Colon (tissue), 2 donors: ENCODE measurements around the gene TBCCD1.
"Not testable (repeated sequence)": the region's sequence is repeated elsewhere in the genome, so short reads cannot be mapped to it uniquely, and the experiment has no call there.

Source experiments
- FAIRE-seq: peaks from 2 replicates; lab custom pipeline; 2012; peaks lifted over from hg19 to GRCh38; lab: Jason Lieb, UNC
- donor health status: control.
- donor health status: control.

TBCCD1 gene

DNA sequence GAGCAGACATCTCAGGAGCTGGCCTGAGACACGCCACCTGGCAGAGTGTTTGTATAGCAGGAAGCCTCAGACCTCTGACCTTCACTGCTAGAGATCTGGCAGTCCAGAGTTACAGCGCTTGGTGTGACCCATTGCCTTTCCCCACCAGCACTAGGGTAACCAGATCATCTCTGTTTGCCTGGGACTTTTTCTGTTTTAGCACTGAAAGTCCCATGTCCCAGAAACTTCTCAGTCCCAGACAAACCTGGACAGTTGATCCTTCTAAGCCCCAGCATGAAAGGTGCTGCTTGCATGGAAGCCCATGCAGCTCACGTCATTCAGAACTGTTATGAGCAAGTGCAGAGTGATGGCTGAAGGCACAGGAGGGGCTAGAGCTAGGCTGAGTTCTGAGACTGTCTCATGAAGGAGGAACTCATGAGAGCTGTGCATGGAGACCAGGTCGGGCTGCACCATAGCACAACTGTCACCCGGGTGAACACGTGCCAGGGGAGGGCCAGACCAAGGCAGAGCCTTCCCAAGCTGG, 27.5 kb upstream of the TBCCD1 start:
- no peak for FAIRE-seq

DNA sequence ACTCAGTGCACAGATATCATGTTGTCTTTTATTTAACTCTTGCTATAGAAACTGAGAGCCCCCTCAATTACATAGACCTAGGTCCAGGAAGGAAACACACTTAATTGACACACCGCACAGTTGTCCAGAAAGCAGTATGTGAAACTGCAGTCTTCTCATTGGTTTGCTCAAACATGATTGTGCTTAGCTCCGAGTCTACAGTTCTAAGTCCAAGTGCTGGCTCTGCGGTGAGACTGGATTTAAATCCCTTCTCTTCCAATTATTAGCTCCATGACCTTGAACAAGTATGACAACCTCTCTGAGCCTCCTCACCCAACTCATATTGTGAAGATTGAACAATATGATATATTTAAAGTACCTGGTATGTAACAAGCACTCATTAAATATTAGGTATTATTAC, 26.7 kb upstream of the TBCCD1 start:
- FAIRE-seq = no peak

DNA sequence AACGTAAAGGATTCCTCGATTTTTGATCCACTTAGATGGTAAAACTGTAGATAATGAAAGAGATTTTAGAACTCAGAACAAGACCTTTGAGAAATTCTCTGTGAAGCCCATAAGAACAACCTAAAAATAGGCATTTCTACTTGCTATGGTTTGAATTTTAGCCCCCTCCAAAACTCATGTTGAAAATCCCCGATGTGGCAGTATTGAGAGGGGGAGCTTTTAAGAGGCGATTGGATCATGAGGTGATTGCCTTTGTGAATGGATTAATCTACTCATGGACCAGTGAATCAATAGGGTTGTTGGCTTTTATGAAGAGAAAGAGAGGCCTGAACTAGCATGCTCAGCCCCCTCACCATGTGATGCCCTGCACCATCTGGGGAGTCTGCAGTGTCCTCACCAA, 25.5 kb upstream of the TBCCD1 start:
- FAIRE-seq = no peak

DNA sequence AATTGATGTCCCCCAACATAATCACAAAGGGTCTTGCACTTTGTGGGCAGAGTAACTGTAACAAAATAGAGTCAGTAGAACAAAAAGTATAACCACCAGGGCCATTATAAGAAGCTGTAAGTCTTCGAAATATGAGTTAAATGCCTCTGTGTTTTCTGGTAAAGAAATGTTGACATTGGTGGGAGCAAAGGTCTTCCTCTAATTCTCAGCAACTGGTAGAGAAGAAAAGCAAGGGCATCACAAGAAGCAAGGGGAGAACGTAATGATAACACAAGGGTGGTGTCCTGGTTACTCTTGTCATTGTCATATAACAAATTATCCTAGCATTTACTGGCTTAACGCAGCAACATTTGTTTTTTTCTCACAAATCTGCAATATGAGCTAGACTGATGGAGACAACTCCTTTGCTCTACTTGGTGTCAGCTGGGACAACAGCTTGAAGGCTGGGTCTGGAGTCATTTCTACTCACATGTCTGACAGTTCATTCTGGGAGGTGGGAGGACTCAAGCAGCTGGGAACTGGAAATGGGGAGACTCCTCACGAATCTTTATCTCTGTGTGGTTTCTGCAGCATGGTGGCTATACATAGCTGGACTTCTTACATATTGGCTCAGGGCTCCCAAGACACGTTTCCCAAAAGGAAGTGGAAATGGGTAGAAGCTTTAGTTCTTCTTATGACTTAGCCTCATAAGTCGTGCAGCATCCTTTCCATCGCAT, 23.6 kb upstream of the TBCCD1 start:
- FAIRE-seq = no peak

DNA sequence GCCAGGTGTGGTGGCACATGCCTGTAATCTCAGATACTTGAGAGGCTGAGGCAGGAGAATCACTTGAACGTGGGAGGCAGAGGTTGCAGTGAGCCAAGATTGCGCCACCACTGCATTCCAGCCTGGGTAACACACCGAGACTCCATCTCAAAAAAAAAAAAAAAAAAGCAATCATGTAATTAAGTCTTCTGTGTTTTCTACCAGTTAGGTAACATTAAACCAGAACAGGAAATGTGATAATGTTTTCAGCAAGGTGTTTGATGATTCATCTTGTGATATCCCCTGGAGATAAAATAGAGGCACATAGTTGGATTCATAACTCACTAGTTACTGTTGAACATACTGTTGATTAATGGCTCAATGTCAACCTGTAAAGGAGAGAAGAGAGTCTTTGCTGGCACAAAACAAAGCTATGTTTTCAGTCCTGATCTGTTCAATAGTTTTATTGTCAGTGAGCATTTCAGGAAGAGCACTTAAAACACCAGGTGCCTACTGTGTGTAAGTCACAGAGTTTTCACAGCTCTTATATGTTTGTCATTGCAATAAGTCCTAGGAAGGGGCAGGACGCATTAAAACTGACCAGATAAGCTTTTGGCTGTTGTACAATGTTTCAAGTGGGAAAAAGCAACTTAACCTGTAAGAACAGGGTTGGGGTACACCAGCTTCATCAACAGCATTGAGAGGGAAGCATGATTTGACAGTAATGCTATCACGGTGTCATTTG, 22.9 kb upstream of the TBCCD1 start:
- FAIRE-seq = no peak

DNA sequence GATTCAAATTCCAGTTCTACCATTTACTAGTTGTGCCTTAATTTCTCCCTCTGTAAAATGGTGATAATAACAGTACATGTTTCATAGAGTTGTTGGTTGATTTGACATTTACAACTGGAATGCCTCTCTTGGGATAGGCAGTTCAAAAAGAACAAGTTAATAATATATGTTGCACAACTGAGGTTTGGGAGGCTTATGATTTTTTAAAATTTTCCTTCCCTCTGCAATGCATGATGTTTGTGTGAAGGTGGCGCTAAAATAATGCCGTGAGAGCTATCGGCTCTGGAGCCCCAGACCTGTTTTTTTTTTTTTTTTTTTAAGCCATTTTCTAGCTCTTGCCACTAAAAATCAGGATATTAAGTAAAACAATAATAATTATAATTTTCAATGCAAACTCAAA, 22.0 kb upstream of the TBCCD1 start:
- no peak for FAIRE-seq

DNA sequence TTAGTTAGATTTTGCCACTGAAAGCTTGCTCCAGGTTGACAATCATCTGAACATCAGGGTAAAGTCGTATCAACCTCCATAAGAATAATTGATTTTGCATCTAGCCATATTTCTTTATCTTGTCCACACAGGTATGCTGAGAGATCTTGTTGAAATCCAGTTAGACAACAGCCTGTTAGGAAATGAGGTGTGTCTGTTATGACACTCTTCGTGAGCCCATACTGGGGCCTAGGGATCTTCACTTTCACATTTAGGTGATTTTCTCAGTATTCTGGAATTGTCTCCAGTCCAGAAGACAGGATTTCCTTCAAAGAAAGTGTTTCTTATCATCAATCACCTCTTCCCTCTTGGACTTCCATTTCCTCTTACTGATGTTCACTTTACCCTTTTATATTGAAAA, 21.5 kb upstream of the TBCCD1 start:
- no peak for FAIRE-seq

DNA sequence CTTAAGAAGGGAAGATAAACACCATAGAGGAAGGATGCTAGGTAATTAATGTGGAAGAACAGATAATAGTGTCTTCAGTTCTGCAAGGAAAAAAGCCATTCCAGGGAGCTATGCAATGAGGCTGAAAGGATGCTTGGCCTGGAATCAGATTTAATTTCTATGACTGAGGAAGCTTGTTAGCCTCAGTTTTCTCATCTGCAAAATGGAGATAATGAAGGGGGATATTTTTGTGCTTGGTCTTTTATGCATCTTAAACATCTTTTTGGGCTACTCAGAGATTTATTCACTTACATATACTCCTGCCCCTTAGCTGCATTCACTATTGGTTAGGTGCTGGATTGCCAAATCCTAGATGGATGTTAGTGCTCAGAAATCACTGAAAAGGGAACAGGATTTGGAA, 20.0 kb upstream of the TBCCD1 start:
- FAIRE-seq = no peak

DNA sequence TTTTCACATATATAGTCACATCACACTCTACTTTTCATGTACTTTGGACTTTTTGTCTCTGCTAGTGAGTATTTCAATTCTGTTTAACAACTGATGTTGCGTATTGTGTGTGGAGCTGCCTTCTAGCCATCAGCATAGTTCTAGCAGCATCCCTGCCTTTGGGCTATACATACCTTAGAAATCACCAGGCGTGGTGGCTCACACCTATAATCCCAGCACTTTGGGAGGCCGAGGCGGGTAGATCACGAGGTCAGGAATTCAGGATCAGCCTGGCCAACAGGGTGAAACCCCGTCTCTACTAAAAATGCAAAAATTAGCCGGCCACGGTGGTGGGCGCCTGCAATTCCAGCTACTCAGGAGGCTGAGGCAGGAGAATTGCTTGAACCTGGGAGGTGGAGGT, 19.1 kb upstream of the TBCCD1 start:
- FAIRE-seq = not testable (repeated sequence)

DNA sequence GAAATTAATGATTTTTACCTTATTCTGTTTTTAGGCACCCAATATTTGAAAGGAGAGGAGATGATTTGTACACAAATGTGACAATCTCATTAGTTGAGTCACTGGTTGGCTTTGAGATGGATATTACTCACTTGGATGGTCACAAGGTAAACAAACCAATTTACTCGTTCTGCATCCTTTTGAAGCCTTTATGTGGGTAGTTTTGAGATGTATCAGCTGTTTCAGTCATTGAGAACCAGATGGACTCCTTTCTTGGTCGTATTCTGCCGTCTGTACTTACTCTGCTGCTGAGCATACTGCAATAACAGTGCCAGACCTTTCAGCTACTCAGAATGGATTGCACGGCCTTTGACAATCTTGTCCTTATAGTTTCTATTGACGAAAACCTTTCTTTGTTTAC, 16.7 kb upstream of the TBCCD1 start:
- no peak for FAIRE-seq

DNA sequence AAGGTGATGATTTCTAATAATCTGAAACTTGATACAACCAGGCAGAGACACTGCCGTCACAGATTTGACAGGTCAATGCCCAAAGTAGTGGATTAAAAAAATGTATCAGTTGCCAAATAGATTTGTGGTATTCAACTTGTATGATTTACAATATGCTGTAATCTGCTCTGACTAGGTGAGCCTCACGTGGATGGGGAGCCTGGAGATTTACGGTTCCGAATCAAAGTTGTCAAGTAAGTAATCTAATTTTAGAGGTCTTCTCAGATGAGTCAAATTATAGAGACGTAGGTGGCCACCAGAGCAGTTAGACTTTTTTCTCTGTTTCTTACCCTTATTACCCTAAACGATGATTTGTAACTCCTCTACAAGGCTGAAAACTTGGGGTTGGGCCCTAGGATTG, 15.4 kb upstream of the TBCCD1 start:
- FAIRE-seq = no peak

DNA sequence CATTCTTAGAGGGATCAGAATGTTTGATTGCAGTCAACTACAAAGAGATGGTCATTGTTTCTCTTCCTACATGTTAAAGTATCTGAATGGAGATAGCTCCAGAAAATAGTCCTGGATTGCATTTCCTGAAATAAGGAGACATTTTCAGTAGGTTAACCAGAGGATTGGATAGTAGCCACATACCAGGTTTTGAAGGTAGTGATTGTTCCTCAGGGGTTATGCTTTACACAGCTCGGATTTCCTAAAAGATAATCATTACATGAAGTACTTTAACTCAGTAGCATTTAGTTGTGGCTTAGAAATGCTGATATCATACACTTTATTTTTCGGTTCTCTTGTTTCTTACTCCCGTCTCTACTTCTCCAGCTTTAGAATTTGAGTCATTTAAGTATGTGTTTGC, 13.6 kb upstream of the TBCCD1 start:
- FAIRE-seq = no peak

DNA sequence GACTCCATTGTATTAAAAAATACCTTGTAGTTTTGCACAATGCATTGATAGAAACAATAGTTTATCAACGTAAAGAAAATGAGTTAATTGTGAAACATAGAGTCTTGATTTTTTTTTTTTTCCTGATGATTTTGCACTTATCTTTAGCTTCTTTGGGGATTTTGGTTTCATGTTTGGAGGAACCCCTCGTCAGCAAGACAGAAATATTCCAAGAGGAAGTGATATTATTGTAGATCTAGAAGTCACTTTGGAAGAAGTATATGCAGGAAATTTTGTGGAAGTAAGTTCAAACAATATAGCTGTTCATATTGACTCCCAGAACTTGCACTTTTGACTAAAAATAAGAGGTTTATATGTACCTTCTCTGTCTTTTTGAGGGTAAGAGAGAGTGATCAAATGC, 10.4 kb upstream of the TBCCD1 start:
- no peak for FAIRE-seq

DNA sequence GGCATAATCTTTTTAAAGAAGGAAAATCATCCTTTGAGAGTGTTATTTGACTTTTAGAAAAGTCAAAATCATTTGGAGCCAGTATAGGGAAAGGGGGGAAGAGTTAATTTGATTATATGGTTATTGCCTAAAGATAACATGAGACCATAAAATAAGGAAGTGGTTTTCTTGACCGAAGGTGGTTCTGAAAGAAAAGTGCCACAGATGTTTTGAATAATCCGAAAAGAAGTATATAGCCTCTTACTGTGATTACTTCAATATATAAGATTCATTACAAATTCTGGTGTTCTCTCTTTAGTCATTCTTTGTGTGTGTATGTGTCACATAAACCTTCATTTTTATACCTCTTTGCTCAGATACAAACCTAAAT, 4.5 kb upstream of the TBCCD1 start:
- FAIRE-seq = no peak

DNA sequence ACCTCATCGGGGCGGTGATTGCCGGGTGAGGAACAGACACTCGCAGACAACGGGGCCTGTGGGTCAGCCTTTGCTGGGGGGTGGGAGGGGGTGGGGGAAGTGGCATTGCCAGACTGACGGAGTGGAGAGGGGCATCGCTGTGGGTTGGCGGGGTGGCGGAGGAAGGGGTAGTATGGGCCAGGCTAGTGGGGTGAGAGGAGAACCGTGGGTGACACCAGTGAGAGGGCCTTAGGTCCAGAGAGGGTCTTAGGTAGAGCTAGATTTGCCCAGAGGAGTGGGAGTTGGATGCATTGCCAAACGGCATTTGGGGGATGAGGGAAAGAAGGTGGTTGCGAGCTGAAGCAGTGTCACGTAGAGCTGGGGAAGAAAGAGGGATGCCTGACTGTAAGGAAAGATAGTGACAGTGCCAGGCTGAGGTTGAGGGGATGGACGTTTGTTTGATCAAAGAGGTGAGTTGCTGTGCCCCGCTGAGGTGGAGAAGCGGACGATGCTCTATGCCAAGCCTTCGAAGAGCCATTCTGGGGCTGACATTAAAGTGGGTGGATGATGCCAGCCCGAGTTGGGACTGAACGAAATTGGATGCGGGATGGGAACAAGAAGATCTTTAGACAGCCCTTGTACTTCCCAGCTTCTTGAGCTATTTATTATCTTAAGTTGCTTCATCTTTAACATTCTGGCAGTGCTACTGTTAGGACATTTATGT, 4.0 kb upstream of the TBCCD1 start:
- no peak for FAIRE-seq

DNA sequence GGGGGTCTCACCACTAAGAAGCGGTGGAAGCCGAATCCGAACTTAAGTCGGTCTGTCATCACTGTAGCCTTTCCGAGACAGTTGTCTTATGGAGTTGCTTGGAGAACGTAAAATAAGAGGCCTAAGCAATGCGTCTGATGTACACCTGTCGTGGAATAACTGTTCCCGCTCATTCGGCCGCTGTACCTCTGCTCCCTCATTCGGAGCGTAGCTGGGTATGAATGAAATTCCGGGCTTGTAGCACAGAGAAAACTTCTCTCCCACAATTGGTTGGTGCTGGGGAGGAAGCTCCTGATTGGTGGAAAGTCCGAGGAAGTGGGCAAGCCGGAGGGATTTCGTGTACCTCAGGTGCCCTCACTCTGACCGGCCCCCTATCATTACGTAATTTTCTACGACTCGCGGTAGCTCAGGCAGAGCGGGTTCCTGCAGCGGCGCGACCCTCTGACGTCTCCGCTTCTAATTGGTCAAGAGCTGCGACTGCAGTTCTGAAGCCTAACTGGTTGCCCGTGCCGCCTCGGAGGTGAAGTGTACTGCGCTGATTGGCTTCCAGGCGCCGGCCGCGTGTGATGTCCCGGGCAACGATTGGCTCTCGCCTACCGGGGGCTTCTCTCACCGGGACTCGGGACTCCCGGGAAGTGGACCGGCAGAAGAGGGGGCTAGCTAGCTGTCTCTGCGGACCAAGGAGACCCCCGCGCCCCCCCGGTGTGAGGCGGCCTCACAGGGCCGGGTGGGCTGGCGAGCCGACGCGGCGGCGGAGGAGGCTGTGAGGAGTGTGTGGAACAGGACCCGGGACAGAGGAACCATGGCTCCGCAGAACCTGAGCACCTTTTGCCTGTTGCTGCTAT, 3.2 kb upstream of the TBCCD1 start, which contains the start of gene DNAJB11:
TSS of gene DNAJB11 (plus strand) at position 625 of the 845 bp plus-strand sequence. CDS start at position 803, 178 bp downstream.
- peak; percentile 65 for FAIRE-seq

DNA sequence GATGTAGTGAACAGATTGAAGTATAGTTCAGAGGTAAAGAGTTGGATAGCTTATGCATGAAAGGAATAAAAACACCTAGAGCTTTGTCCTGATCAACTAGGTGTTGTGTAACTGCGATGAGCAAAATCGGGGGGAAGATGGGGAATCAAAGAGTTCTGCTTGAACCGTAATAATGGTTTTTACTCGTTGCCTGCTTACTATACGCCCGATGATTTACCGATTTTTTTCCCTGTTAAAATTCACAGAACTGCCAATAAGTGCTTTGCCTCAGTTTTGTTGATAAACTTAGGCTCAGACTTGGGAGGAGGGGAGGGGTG, 2.6 kb upstream of the TBCCD1 start:
- no peak for FAIRE-seq

DNA sequence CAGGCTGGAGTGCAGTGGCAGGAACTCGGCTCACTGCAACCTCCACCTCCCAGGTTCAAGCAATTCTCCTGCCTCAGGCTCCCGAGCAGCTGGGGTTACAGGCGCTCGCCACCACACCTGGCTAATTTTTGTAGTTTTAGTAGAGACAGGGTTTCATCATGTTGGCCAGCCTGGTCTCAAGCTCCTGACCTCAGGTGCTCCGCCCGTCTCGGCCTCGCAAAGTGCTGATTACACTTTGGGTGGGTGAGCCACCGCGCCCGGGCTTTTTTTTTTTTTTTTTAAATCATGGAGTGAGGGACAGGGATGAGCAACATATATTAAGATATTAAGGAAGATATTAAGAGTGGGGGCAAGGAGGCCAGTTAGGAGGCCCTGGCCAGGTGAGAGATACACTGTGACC, 2.2 kb upstream of the TBCCD1 start:
- not testable (repeated sequence) for FAIRE-seq

DNA sequence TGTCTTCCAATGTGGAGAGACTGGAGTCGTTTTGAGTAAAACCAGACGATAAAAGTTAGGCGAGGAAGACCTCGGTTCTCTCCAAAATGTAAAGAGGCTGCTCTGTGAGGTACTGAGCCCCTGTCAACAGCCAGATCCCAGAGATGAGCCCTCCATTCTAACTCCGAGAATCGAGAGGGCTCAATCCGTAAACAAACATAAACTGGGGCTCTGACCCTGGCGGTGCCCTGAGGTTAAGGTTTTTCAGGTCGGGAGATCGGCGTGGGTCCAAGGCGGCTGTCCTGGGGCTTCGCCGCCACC, 417 bp downstream of the TBCCD1 start:
- FAIRE-seq = no peak

DNA sequence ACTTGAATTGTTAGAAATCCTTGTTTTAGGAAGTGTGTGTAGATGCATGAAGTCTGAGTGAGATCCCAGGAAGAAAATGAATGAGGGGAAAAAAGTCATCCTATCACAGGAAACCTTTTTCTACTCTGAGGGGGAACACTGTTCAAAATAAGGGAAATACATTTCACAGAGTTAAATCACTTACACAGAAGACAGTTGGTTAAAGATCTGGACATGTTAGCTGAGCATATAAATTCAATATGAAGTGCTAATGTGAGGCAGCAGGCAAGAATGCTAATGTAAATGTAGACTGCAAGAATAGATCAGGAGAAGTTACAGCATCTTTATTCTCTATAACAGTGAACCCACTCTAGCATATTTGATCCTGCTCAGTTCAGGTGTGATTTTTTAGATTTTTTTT, 2.6 kb downstream of the TBCCD1 start:
- no peak for FAIRE-seq

DNA sequence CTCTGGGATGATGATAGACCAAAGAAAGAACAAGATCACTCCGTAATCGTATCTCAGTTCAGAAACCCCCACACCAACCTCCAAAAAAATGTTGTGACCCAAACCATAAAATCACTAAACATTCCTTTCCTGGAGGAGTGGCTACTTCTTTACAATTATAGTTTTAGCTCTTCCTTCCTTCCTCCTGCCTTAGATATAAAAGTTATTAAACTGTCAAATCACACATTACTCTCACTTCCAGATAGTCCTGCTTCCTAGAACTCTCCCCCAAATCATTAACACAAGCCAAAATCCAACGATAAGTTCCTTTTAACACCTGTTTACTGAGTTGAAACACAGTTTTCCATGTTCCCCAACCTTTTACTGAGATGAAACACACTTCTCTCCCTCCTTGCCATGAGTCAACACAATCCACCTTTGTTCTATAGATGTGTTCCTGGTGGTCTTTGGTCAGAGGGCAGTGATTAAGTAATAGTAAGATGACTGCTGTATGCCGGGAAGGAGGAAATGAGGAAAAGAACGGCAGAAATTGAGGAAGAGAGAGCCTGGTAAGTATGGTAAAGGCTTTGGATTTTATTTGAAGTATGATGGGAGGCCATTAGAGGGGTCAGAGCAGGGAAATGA, 14.6 kb downstream of the TBCCD1 start:
- no peak for FAIRE-seq

DNA sequence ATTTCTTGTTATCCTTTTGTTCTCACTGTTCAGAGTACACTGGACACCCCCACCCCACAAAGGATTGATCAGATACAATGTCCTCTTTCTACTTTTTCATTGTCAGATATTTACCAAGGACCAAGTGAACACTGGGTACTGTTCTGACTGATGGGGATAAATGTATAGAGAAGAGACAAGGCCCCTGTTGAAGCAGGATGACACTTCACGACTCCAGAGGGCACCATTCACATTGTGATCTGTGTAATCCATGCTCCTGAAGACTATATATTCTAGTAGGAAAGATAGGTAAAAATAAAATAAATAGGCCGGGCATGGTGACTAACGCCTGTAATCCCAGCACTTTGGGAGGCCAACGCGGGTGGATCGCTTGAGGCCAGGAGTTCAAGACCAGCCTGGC, 15.8 kb downstream of the TBCCD1 start:
- no peak for FAIRE-seq
